SK-N-DZ (cell line): Measurements from ENCODE around the gene ERCC4.

Experiments
- DNase-seq: peaks from one replicate; pipeline ENCODE4 v3.0.0-alpha.2; 2015; ENCODE audit warnings: low spot score

The ERCC4 gene

GRCh38 chr16:13948086-13948485 lies 28.1 kb downstream of the ERCC4 start:
- DNase-seq, result no peak

DNA sequence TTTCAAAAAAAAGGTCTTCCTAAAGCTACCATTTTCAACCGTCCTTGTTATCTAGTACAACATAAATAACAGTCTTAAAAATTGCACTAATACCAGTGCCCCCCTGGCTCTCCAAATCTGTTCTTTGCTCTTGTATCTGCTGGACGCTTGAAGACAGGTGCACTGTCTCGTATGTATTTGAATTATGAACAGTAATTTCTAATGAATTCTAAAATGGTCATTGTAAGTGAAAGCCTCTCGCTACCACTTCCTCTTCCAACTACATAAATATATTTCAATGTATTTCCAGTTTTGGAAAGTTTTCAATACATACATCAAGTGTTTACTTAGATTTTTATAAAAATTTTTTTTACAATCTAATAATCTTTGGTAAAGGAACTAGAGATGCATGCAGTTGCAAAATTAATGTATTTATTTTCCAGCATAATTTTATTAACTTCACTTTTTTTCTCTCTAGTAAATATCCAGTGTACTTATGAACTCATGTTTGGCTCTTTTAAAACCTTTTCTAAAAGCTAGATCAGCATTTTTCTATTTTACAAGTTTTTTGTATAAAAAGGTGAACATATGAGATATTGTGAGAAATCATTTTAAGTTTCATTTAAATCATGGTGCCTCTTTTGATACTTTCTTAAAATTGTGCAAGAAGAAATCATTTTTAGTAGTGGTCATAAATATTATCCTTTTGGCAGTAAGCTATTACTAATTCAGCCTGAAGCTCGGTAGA lies 31.0 kb downstream of the ERCC4 start:
- DNase-seq, result no peak

DNA sequence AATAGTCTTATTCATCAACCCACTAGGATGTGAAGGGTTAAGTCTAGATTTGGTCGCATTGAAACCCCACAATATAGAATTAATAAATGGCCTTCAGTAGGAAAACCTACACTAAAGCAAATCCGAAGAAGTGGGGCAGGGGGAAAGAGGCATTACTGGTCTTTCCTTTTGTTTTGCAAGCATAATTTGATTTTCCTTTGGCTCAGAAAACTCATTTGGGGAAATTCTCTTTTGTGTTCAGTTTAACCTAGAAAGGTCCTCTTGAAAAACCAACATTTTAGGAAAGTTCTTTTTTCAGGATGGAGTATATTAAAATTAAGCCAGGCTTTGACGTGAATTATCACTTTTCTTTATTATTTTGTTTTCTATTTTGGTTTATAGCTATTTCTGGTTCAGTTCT lies 31.7 kb downstream of the ERCC4 start:
- no peak for DNase-seq

GRCh38 chr16:13953501-13953900 lies 33.5 kb downstream of the ERCC4 start:
- no peak for DNase-seq

DNA sequence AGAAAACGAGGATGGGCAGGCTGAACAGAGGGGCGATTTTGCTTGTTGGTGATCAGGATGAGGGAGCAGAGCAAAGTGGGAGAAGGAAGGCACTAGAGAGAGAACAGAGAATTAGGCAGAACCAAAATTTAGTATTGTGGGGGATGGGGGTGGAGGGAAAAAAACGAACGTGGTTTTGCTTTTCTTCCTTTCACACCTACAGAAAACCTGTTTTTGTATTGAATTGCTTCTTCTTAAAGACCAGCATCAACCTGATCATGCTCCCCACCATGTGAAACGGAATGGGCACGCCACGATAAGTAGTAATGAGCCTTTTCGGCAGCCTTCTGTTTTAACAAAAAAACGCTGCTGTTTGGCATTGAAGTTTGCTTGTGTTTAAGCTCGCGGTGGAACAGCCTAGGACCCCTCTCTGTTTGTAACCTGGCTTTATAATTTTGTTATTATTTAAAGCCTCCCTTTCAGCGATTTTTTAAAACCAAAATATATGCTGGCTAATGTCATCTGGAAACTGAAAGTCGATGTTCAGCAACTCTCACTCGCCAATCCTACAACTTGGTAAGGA lies 36.8 kb downstream of the ERCC4 start:
- DNase-seq, result no peak

- DNase-seq, result no peak
Measured at GRCh38 chr16:13957197-13958078, 37.5 kb downstream of the ERCC4 start.

DNA sequence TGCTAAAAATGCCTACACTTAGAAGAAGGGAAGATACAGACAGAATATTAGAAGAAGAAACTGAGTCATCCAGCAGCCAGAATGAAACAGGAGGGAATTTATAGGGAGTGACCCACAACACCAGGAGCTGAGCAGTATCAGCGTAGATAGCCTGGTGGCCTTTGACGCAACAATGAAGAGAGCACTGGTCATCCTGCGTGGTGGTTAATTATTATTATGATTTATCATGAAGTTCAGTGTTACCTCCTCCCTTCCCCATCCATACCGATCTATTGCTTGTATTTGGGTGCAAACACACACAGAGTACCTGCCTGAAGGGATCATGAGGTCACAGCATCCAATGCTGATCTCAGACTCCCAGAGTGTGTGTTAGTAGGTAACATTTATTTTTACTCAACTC lies 38.5 kb downstream of the ERCC4 start:
- DNase-seq, result no peak

GRCh38 chr16:13959626-13960025 lies 39.7 kb downstream of the ERCC4 start:
- DNase-seq, result no peak

DNA sequence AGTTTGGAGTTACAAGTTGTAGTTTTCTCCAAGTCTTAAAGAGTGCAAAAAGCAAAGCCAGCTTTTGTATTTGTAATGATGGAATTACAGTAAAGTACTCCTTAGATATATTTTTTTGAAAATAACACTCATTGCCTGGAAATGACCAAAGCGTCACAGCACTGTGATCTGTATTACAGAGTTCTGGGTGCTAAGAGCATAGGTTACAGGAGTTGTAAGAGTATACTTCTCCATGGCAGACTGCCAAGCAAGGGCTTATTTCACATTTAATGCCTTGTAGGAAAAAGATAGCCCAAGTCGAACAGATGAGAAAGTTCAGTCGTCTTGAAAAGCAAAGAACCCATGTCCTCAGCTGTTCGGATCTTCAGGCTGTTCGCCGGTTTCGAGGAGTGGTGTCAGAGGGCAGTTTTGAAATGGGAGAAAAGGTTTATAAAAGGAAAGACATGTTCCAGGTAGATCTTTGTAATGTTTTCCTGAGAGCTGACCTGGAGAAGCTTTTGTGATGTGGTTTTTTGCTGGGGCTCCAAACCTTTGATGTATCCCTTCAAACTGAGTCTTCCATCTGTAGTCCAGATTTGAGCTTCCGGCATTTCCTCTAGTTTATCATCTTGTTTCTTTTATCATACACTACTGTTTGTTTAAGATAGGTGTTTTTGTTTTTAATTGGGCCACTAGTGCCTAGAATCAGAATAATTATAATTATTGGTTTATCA lies 41.3 kb downstream of the ERCC4 start:
- no peak for DNase-seq

DNA sequence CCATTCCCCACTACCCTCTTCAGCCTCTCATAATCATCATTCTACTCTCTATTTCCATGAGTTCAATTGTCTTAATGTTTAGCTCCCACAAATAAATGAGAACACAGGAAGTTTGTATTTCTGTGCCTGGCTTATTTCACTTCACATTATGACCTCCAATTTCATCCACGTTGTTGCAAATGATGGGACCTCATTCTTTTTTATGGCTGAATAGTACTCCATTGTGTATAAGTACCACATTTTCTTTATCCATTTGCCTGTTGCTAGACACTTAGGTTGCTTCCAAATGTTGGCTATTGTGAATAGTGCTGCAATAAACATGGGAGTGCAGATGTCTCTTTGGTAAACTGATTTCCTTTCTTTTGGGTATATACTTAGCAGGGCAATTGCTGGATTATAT lies 42.3 kb downstream of the ERCC4 start:
- no peak for DNase-seq

GRCh38 chr16:13968835-13969234 lies 48.9 kb downstream of the ERCC4 start:
- DNase-seq, result no peak

GRCh38 chr16:13969711-13970110 lies 49.8 kb downstream of the ERCC4 start:
- no peak for DNase-seq

- DNase-seq, result no peak
Measured at GRCh38 chr16:13970708-13971422, 50.9 kb downstream of the ERCC4 start.

DNA sequence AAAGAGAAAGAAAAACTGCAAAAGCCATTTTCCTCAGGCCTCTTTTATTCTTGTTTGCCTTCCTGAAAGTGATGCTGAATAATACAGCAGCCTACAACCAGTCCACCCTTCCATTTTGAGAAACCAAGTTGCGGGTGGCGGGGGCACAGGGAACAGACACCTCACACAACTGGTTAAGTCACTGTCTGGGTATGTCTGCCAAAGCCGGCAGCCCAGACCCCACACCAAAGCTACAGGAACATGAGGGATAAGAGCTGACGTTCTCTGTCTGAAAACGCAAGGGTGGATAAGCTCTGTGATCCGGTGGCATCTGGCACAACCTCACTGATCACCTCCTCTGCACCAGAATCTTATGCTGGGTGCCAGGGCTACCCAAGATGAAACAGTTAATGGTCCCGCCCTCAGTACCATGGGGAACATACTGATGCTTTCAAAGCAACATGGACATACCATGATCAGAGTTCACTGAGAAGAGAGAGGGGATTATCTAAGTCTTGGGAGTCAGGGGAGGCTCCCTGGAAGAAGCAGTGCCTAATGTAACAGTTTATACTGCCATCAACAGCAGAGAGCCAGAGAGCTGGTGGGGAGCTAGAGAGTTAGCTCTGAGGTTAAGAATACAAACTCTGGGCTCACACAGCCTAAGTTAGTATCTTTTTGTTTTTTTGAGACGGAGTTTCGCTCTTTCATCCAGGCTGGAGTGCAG lies 53.5 kb downstream of the ERCC4 start:
- DNase-seq, result no peak

DNA sequence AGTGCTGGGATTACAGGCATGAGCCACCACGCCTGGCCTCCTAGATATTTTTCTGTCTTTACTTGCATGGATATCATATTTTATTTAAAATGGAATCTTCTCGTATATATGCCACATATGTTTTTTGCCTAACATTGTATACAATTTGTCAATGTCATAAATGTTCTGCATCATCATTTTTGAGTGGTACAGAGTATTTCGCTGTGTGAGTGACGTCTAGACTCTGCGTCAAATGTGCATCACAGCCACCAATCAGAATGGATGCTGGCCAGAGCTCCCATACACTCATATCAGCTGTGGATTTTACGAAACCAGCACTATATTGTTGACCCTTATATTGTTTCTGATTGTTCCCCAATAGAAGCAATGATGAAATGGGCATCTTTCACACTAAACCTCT lies 57.2 kb downstream of the ERCC4 start:
- no peak for DNase-seq

DNA sequence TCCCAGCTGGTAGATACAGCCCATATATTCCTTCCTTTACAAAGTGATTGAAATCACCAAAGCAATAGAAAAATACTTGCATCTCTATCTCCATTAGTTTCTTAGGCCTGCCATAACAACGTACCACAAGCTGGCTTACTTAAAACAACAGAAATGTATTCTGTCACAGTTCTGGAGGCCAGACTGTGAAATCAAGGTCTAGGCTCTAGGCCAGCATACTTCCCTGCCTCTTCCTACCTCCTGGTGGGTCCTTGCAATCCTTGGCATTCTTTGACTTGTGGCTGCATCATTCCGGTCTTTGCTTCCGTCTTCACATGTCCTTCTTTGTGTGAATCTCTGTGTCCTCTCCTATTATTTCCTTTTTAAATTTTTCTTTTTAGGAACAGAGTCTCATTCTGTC lies 62.5 kb downstream of the ERCC4 start:
- DNase-seq, result no peak

DNA sequence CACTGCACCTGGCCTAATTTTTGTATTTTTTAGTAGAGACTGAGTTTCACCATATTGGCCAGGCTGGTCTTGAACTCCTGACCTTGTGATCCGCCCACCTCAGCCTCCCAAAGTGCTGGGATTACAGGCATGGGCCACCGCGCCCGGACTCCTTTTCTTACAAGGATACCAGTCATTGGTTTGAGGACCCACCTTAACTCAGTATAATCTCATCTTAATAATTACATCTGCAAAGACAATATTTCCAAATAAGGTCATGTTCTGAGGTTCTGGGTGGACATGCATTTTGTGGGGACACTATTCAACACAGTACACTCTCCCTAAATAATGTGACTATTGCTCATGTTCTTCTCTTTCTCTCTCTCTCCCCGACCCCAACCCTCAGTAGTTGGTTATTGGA lies 63.7 kb downstream of the ERCC4 start:
- DNase-seq, result no peak

- no peak for DNase-seq
Measured at GRCh38 chr16:13984794-13985193, 64.8 kb downstream of the ERCC4 start.

DNA sequence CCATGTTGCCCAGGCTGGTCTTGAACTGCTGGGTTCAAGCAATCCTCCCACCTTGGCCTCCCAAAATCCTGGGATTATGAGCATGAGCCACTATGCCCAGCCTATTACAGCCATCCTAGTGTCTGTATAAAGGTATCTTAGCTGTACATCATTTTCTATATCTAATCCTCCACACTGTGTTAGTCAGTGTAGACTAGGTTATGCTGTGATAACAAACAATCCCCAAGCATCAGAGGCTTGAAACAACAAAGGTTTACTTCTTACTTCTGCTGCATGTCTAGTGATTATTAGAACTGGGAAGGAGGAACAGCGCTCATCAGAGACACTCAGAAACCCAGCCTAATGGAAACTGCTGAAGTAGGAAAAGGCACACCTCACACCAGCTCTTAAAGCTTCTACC lies 68.1 kb downstream of the ERCC4 start:
- DNase-seq, result no peak

- no peak for DNase-seq
Measured at GRCh38 chr16:13992322-13992721, 72.4 kb downstream of the ERCC4 start.

- DNase-seq, result no peak
Measured at GRCh38 chr16:13992976-13993375, 73.0 kb downstream of the ERCC4 start.
